K562 (cell line): Measurements from ENCODE around the gene IGSF23. TPM values are rescaled to one million over a fixed set of nuclear protein-coding genes. Genes with fewer than 3 reads are reported as not detected.
A peak's percentile ranks its signal among the peaks of the same experiment; 100 is the strongest.

ENCODE experiments used
- ELF1 ChIP-seq: fragments of 200-800 bp; sonication (Bioruptor generic); IDR thresholded peaks from 2 replicates; pipeline ENCODE4 v1.6.1; 2016; ENCODE audit warnings: missing genetic modification characterization, missing compliant biosample characterization
- FOXA3 ChIP-seq, 2 experiments: fragments of 450-650 bp in 1 of 2; sonication (generic) in 1 of 2; formaldehyde crosslinking; IDR thresholded peaks in 1 of 2; conservative IDR thresholded peaks in 1 of 2; 2 replicates each; pipeline versions ENCODE4 v1.4.0 to v1.8.0; 2020 to 2022; ENCODE audit warnings: mild to moderate bottlenecking in 2 of 2, missing genetic modification reagents in 1 of 2
- REST ChIP-seq, 2 experiments: fragments of 450-650 bp; formaldehyde crosslinking in 1 of 2; IDR thresholded peaks; 2 replicates each; pipeline versions ENCODE4 v1.4.0 to v1.6.1; 2014 to 2020; ENCODE audit warnings: mild to moderate bottlenecking in 2 of 2, borderline replicate concordance in 1 of 2, low read depth in 1 of 2
- ZNF143 ChIP-seq: sonication (generic); formaldehyde crosslinking; IDR thresholded peaks from 2 replicates; pipeline ENCODE4 v1.9.0; 2022; ENCODE audit warnings: mild to moderate bottlenecking, missing genetic modification reagents
- polyA plus RNA-seq, 8 experiments: library from polyadenylated mRNA; depleted of rRNA in 4 of 8; stranded (reverse) in 5 of 8; unstranded in 3 of 8; fragments of >200 nt; fragmentation: Nextera tagmentation in 2 of 8; fragmentation: Illumina TruSeq in 1 of 8; extraction: Ambion mirVana in 2 of 8; extraction: Trizol in 1 of 8; gene quantifications; 2 replicates each; pipeline versions ENCODE4 v1.2.1 to v1.2.3, GENCODE V29; 2011 to 2014; ENCODE audit warnings: inconsistent platforms in 1 of 8, missing spikeins in 1 of 8
- total RNA-seq, 7 experiments: library from RNA; depleted of rRNA in 6 of 7; stranded (reverse); fragments of >200 nt in 6 of 7; fragmentation: Illumina TruSeq in 2 of 7; extraction: Trizol in 2 of 7; gene quantifications; 2 replicates each; pipeline versions ENCODE4 v1.2.1 to v1.2.3, GENCODE V29; 2011 to 2021; ENCODE audit warnings: low replicate concordance in 1 of 7
- TF ChIP-seq, protein P1 (sequence below): fragments of 450-650 bp; IDR thresholded peaks from 2 replicates; pipeline ENCODE4 v1.6.1; 2014; ENCODE audit warnings: low read depth, mild to moderate bottlenecking, moderate library complexity, borderline replicate concordance
- TF ChIP-seq, protein P2 (sequence below): fragments of 450-650 bp; formaldehyde crosslinking; IDR thresholded peaks from 2 replicates; pipeline ENCODE4 v1.4.0; 2020; ENCODE audit warnings: mild to moderate bottlenecking, moderate library complexity
- TF ChIP-seq, protein P3 (sequence below): fragments of 200-400 bp; formaldehyde crosslinking; IDR thresholded peaks from 2 replicates; pipeline ENCODE4 v1.6.1; 2017; ENCODE audit warnings: mild to moderate bottlenecking, low read depth, low read length, moderate library complexity
- TF ChIP-seq, protein P4 (sequence below): sonication (generic); formaldehyde crosslinking; IDR thresholded peaks from 2 replicates; pipeline ENCODE4 v1.8.1; 2023; ENCODE audit warnings: mild to moderate bottlenecking, missing genetic modification reagents

Gene IGSF23
- total and polyA plus RNA-seq, 9 of the 15 experiments (the other 6 are each of a cell fraction or from before 2014, with no cell fraction given), result not detected

- TF ChIP-seq, protein P1, sequence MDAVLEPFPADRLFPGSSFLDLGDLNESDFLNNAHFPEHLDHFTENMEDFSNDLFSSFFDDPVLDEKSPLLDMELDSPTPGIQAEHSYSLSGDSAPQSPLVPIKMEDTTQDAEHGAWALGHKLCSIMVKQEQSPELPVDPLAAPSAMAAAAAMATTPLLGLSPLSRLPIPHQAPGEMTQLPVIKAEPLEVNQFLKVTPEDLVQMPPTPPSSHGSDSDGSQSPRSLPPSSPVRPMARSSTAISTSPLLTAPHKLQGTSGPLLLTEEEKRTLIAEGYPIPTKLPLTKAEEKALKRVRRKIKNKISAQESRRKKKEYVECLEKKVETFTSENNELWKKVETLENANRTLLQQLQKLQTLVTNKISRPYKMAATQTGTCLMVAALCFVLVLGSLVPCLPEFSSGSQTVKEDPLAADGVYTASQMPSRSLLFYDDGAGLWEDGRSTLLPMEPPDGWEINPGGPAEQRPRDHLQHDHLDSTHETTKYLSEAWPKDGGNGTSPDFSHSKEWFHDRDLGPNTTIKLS, result peak; percentile 46; the same call in 1 of the 2 replicates
- TF ChIP-seq, protein P2, sequence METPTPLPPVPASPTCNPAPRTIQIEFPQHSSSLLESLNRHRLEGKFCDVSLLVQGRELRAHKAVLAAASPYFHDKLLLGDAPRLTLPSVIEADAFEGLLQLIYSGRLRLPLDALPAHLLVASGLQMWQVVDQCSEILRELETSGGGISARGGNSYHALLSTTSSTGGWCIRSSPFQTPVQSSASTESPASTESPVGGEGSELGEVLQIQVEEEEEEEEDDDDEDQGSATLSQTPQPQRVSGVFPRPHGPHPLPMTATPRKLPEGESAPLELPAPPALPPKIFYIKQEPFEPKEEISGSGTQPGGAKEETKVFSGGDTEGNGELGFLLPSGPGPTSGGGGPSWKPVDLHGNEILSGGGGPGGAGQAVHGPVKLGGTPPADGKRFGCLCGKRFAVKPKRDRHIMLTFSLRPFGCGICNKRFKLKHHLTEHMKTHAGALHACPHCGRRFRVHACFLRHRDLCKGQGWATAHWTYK (CRISPR knock-in tag), result peak; percentile 88
- TF ChIP-seq REST (IDR thresholded peaks at IDR 0.05; ENCODE audit: borderline replicate concordance) (peak; percentile 69; the same call in 1 of the 2 replicates), REST (CRISPR knock-in tag; IDR thresholded peaks at IDR 0.05; ENCODE audit: low read depth) (no peak), ELF1 (tag) (peak; percentile 39; the same call in 1 of the 2 replicates), ZNF143 (CRISPR knock-in tag) (no peak), FOXA3 (CRISPR knock-in tag; conservative IDR thresholded peaks at IDR 0.05 in 1 of 2, IDR thresholded peaks at IDR 0.05 in 1 of 2) (0 out of 4 replicates have a peak, but pooled peaks of 1 of the 2 experiments have one; percentile 49)
- TF ChIP-seq, protein P3, sequence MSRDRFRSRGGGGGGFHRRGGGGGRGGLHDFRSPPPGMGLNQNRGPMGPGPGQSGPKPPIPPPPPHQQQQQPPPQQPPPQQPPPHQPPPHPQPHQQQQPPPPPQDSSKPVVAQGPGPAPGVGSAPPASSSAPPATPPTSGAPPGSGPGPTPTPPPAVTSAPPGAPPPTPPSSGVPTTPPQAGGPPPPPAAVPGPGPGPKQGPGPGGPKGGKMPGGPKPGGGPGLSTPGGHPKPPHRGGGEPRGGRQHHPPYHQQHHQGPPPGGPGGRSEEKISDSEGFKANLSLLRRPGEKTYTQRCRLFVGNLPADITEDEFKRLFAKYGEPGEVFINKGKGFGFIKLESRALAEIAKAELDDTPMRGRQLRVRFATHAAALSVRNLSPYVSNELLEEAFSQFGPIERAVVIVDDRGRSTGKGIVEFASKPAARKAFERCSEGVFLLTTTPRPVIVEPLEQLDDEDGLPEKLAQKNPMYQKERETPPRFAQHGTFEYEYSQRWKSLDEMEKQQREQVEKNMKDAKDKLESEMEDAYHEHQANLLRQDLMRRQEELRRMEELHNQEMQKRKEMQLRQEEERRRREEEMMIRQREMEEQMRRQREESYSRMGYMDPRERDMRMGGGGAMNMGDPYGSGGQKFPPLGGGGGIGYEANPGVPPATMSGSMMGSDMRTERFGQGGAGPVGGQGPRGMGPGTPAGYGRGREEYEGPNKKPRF, result no peak
- TF ChIP-seq, protein P4, sequence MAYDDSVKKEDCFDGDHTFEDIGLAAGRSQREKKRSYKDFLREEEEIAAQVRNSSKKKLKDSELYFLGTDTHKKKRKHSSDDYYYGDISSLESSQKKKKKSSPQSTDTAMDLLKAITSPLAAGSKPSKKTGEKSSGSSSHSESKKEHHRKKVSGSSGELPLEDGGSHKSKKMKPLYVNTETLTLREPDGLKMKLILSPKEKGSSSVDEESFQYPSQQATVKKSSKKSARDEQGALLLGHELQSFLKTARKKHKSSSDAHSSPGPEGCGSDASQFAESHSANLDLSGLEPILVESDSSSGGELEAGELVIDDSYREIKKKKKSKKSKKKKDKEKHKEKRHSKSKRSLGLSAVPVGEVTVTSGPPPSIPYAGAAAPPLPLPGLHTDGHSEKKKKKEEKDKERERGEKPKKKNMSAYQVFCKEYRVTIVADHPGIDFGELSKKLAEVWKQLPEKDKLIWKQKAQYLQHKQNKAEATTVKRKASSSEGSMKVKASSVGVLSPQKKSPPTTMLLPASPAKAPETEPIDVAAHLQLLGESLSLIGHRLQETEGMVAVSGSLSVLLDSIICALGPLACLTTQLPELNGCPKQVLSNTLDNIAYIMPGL, result no peak
These were observed 25.2 kb upstream of the IGSF23 start (continued) for GRCh38 chr19:44587963-44588770.
